CD14-positive monocyte (primary cell): ENCODE data around the gene RALGDS. TPM values are rescaled to one million over a fixed set of nuclear protein-coding genes. Genes with fewer than 3 reads are reported as not detected.
A peak's percentile ranks its signal among the peaks of the same experiment; 100 is the strongest.

Experiments used
- DNase-seq, 3 donors: peaks; one replicate each; pipeline ENCODE4 v3.0.0-alpha.2; 2011 to 2022
- H2AFZ ChIP-seq: 2 replicates; pipeline ENCODE4 v1.6.0; 2012; ENCODE audit warnings: mild to moderate bottlenecking, low read depth, low read length, inconsistent platforms; ENCODE audit not compliant: insufficient read depth, poor library complexity, severe bottlenecking
- H3K27ac ChIP-seq, 2 donors: 1 replicate in 1 of 2; 2 replicates in 1 of 2; pipeline ENCODE4 v1.5.1; 2012 to 2013; ENCODE audit warnings: low read length in 2 of 2, control low read depth in 1 of 2, inconsistent platforms in 1 of 2, low read depth in 1 of 2, mild to moderate bottlenecking in 1 of 2
- H3K27me3 ChIP-seq, 2 donors: one replicate each; pipeline versions ENCODE4 v1.6.0 to v1.6.1; 2011 to 2013; ENCODE audit warnings: low read length in 2 of 2; ENCODE audit not compliant: control insufficient read depth in 2 of 2, insufficient read depth in 2 of 2
- H3K36me3 ChIP-seq, 2 donors: replicated peaks in 1 of 2; 1 replicate in 1 of 2; 2 replicates in 1 of 2; pipeline versions ENCODE4 v1.5.1 to v1.6.1; 2012 to 2013; ENCODE audit warnings: low read length in 2 of 2, control low read depth in 1 of 2, inconsistent platforms in 1 of 2, mild to moderate bottlenecking in 1 of 2; ENCODE audit not compliant: insufficient read depth in 2 of 2, control insufficient read depth in 1 of 2
- H3K4me1 ChIP-seq, 2 donors: 1 replicate in 1 of 2; 2 replicates in 1 of 2; pipeline versions ENCODE4 v1.5.1 to v1.6.1; 2012 to 2013; ENCODE audit warnings: low read length in 2 of 2, control low read depth in 1 of 2, inconsistent platforms in 1 of 2, mild to moderate bottlenecking in 1 of 2, moderate library complexity in 1 of 2; ENCODE audit not compliant: insufficient read depth in 2 of 2, control insufficient read depth in 1 of 2
- H3K4me2 ChIP-seq: replicated peaks from 2 replicates; pipeline ENCODE3; 2012; ENCODE audit warnings: low read length, moderate library complexity, mild to moderate bottlenecking; ENCODE audit not compliant: poor library complexity, severe bottlenecking; ENCODE audit errors: extremely low read depth
- H3K4me3 ChIP-seq, 3 experiments: fragments of 200-600 bp in 1 of 3; sonication (generic) in 1 of 3; replicated peaks in 1 of 3; 1 replicate in 2 of 3; 2 replicates in 1 of 3; pipeline ENCODE4 v1.5.1; 2011 to 2013; ENCODE audit warnings: low read length in 3 of 3, mild to moderate bottlenecking in 3 of 3, control low read depth in 2 of 3, low read depth in 2 of 3, inconsistent platforms in 1 of 3, moderate library complexity in 1 of 3
- H3K79me2 ChIP-seq: 2 replicates; pipeline ENCODE4 v1.6.0; 2012; ENCODE audit warnings: mild to moderate bottlenecking, control low read depth, inconsistent platforms, low read length, moderate library complexity; ENCODE audit not compliant: insufficient read depth
- H3K9ac ChIP-seq: 2 replicates; pipeline ENCODE4 v1.6.0; 2017; ENCODE audit warnings: low read length, mild to moderate bottlenecking; ENCODE audit not compliant: insufficient read depth, poor library complexity, severe bottlenecking
- H3K9me3 ChIP-seq, 2 donors: replicated peaks in 1 of 2; 1 replicate in 1 of 2; 2 replicates in 1 of 2; pipeline versions ENCODE4 v1.5.1 to v1.6.1; 2012 to 2013; ENCODE audit warnings: low read length in 2 of 2, control low read depth in 1 of 2; ENCODE audit not compliant: control insufficient read depth in 1 of 2, insufficient read depth in 1 of 2
- H4K20me1 ChIP-seq: 2 replicates; pipeline ENCODE4 v1.6.0; 2012; ENCODE audit warnings: mild to moderate bottlenecking, low read length, control low read depth, moderate library complexity; ENCODE audit not compliant: insufficient read depth
- H3K27ac Mint-ChIP-seq, 7 donors: one replicate each; pipeline ENCODE4 v1.8.0; 2020; ENCODE audit warnings: mild to moderate bottlenecking in 7 of 7, mixed read lengths in 7 of 7, moderate library complexity in 6 of 7, inconsistent platforms in 2 of 7
- H3K27me3 Mint-ChIP-seq, 3 donors: one replicate each; pipeline ENCODE4 v1.8.0; 2021 to 2022; ENCODE audit warnings: low read depth in 3 of 3, mild to moderate bottlenecking in 3 of 3, mixed read lengths in 3 of 3, moderate library complexity in 3 of 3, inconsistent platforms in 1 of 3
- H3K36me3 Mint-ChIP-seq, 2 donors: one replicate each; pipeline ENCODE4 v1.8.0; 2020; ENCODE audit warnings: mixed read lengths in 2 of 2, inconsistent platforms in 1 of 2, mild to moderate bottlenecking in 1 of 2
- H3K4me1 Mint-ChIP-seq: one replicate; pipeline ENCODE4 v1.8.0; 2020; ENCODE audit warnings: mild to moderate bottlenecking, mixed read lengths
- H3K4me3 Mint-ChIP-seq, 2 donors: one replicate each; pipeline ENCODE4 v1.8.0; 2020; ENCODE audit warnings: mild to moderate bottlenecking in 2 of 2, mixed read lengths in 2 of 2, moderate library complexity in 1 of 2
- H3K9me3 Mint-ChIP-seq, 7 donors: one replicate each; pipeline ENCODE4 v1.8.0; 2020 to 2022; ENCODE audit warnings: mixed read lengths in 7 of 7, mild to moderate bottlenecking in 6 of 7, moderate library complexity in 6 of 7, inconsistent platforms in 2 of 7
- WGBS: methylation state at CpG from one replicate; pipeline ENCODE4 v1.1.5; 2013; ENCODE audit warnings: missing lambda C conversion rate; ENCODE audit not compliant: insufficient coverage; 5-methylcytosine and 5-hydroxymethylcytosine counted together
- intact Hi-C, 2 donors: fragments of 100-400 bp; cut with micrococcal nuclease; formaldehyde crosslinking; loops; one replicate each; pipeline versions ENCODE4 v1.15.0 to v1.15.1; 2023
- polyA plus RNA-seq, 3 donors: library from polyadenylated mRNA; depleted of rRNA in 1 of 3; unstranded in 2 of 3; stranded (reverse) in 1 of 3; fragments of 300-500 nt in 2 of 3; fragments of >200 nt in 1 of 3; fragmentation: Illumina TruSeq in 2 of 3; gene quantifications; 1 replicate in 2 of 3; 2 replicates in 1 of 3; pipeline ENCODE4 v1.2.3, GENCODE V29; 2012 to 2021
- TF ChIP-seq, protein P1 (sequence below): fragments of 200-600 bp; IDR thresholded peaks from one replicate; pipeline ENCODE4 v1.8.0; 2022; ENCODE audit warnings: antibody characterized with exemption, mild to moderate bottlenecking

Gene RALGDS
- polyA plus RNA-seq, 3 donors = 3.5 to 63.8 (median 4.2) TPM

DNA sequence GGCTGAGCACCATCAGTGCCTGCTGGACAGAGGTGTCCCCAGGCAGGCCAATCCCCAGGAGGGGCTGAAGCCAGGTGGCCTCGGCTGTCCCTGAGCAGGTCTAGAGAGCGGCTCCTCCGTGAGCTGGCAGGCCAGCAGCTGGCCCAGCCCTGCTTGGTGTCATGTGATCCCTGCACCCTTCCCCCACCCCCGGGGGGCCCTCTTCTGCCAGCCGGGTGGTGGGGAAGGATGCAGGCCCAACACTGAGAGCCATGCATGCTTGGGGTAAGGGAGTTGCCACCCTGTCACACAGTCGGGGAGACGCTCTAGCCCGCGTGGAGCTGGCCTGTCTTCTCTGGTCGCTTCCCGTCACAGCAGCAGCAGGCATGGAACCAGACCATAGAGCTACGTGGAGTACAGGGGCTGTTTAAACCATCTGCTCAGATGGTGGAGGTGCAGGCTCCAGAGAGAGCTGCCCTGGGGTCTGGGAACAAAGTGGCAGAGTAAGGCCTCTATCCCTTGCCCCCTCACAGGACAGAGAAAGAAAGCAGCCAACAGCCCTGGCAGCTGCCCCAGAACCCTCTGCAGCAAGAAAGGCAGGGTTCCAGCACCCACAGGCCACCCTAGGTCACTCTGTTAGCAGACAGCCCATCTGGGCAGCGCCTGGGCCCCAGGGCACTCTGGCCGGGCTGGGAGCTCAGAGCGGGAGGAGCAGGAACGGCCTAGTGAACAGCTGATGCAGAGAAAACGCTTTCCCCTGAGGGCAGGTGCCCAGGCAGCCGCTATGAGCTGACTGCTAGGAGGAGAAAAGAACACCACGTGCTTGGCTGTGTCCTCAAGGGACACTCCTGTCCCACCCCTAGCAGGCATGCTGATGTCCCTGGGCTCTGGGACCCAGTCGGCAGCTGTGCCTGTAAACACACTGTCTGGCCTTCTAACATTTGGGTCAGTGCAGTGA lies 6.8 kb downstream of the RALGDS start:
- Mint-ChIP-seq H3K9me3 (no peaks in the 10 kb centered on the region), H3K27me3 (peaks cover 9 to 14% (median 11%) of the 10 kb centered on the region in 3 donors), H3K27ac (peak overlapping the region; percentile 89 to 98 (median 96)), H3K36me3 (peaks cover 36 to 37% of the 10 kb centered on the region in 2 donors), H3K4me3 (peak overlapping the region; percentile 66 to 79), H3K4me1 (peaks cover 65% of the 10 kb centered on the region)
- DNase-seq = peak in 1 of 3 donors; percentile 41
- no peaks in the 10 kb centered on the region for H3K9me3 ChIP-seq
- peaks cover 11 to 16% of the 10 kb centered on the region in 2 donors for H3K36me3 ChIP-seq
- H3K27ac ChIP-seq = peak overlapping the region; percentile 87 to 91
- peaks cover 9% of the 10 kb centered on the region for H3K79me2 ChIP-seq
- peaks cover 18% of the 10 kb centered on the region for H4K20me1 ChIP-seq
- H3K4me3 ChIP-seq = no peak overlapping the region
- H3K4me1 ChIP-seq = peaks cover 45 to 61% of the 10 kb centered on the region in 2 donors
- intact Hi-C loops = no loop called here
- H3K9ac ChIP-seq = peak overlapping the region; percentile 76
- peak overlapping the region; percentile 44 for H3K4me2 ChIP-seq
- H3K27me3 ChIP-seq = no peaks in the 10 kb centered on the region
- TF ChIP-seq, protein P1, sequence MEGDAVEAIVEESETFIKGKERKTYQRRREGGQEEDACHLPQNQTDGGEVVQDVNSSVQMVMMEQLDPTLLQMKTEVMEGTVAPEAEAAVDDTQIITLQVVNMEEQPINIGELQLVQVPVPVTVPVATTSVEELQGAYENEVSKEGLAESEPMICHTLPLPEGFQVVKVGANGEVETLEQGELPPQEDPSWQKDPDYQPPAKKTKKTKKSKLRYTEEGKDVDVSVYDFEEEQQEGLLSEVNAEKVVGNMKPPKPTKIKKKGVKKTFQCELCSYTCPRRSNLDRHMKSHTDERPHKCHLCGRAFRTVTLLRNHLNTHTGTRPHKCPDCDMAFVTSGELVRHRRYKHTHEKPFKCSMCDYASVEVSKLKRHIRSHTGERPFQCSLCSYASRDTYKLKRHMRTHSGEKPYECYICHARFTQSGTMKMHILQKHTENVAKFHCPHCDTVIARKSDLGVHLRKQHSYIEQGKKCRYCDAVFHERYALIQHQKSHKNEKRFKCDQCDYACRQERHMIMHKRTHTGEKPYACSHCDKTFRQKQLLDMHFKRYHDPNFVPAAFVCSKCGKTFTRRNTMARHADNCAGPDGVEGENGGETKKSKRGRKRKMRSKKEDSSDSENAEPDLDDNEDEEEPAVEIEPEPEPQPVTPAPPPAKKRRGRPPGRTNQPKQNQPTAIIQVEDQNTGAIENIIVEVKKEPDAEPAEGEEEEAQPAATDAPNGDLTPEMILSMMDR = no peak
- no peak overlapping the region for H2AFZ ChIP-seq
- WGBS = 49% methylated on average over 15 of the region's 20 CpGs

DNA sequence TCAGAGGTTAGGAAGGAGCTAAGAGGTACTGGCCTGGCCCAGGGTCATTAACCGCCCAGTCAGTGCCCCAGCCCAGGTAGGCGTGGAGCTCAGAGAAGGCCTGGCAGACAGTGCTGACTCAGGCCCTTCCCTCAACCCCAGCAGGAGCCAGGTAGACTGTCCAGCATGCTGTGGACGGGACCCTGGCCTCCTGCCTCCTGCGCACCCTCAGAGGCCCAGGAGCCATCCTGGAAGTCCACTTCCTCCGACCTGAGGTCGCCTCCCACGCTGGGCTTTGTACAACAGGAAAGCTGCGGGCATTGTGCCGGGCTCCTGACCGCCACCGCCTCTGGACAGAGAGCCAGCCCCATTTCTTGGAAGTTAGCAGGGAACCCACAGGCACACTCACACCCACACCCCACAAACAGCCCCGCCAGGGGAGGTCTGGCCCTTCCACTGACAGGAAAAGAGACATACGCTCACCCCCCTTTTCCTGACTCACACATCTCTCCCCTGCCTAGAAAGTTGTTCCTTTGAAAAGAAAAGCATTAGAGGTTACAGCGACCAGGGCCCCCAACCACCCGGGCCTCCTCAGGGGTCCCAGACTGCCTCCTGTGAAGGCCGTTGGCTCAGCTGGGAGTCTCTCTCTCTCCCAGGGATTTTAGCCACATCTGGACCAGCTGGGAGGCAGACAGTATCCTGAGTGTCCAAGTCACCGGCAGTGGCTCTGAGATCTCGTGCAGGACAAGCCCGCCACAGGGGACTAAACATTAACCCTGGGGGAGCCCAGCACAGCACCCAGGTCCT lies 7.7 kb downstream of the RALGDS start:
- no peaks in the 10 kb centered on the region for H3K9me3 ChIP-seq
- no peak overlapping the region for H2AFZ ChIP-seq
- H3K36me3 ChIP-seq = peaks cover 18 to 25% of the 10 kb centered on the region in 2 donors
- peaks cover 3% of the 10 kb centered on the region for H3K79me2 ChIP-seq
- peak overlapping the region in 1 of 3 experiments; percentile 32 for H3K4me3 ChIP-seq
- peak overlapping the region; percentile 44 for H3K4me2 ChIP-seq
- H3K27me3 ChIP-seq = no peaks in the 10 kb centered on the region
- DNase-seq = peak; percentile 77 to 83 (median 78)
- peak overlapping the region; percentile 87 to 91 for H3K27ac ChIP-seq
- H4K20me1 ChIP-seq = peaks cover 14% of the 10 kb centered on the region
- peaks cover 0 to 1% (median 0%) of the 10 kb centered on the region in 7 donors for H3K9me3 Mint-ChIP-seq
- peaks cover 44 to 55% of the 10 kb centered on the region in 2 donors for H3K4me1 ChIP-seq
- H3K27me3 Mint-ChIP-seq = peaks cover 6 to 8% (median 7%) of the 10 kb centered on the region in 3 donors
- 19% methylated on average over 19 of the region's 19 CpGs for WGBS
- H3K4me1 Mint-ChIP-seq = peaks cover 57% of the 10 kb centered on the region
- peak overlapping the region; percentile 76 for H3K9ac ChIP-seq
- TF ChIP-seq, protein P1 = no peak
- H3K36me3 Mint-ChIP-seq = peaks cover 37 to 39% of the 10 kb centered on the region in 2 donors
- peak overlapping the region; percentile 66 to 79 for H3K4me3 Mint-ChIP-seq
- intact Hi-C loops = no loop called here
- peak overlapping the region; percentile 89 to 98 (median 96) for H3K27ac Mint-ChIP-seq
